Measurements from ENCODE around the gene SPOCK1. TPM values are rescaled to one million over a fixed set of nuclear protein-coding genes. Genes with fewer than 3 reads are reported as not detected.
"Not testable (repeated sequence)": the region's sequence is repeated elsewhere in the genome, so short reads cannot be mapped to it uniquely, and the experiment has no call there.

Gene SPOCK1
- polyA plus RNA-seq, 4 donors = 6.4 to 11.5 (median 10.0) TPM

- DNase-seq (ENCODE audit: low read depth in 4 of 4, low spot score in 2 of 4) = no peak
These were observed 99.2 kb downstream of the SPOCK1 start for GRCh38 chr5:137399911-137400310.

GRCh38 chr5:137398751-137399150, 100.4 kb downstream of the SPOCK1 start:
- DNase-seq (ENCODE audit: low read depth in 4 of 4, low spot score in 2 of 4) = no peak

- no peak for DNase-seq (ENCODE audit: low read depth in 4 of 4, low spot score in 2 of 4)
These were observed 101.0 kb downstream of the SPOCK1 start for GRCh38 chr5:137398154-137398553.

GRCh38 chr5:137395011-137395755, 103.9 kb downstream of the SPOCK1 start:
- no peak for DNase-seq (ENCODE audit: low read depth in 4 of 4, low spot score in 2 of 4)

GRCh38 chr5:137394380-137394779, 104.7 kb downstream of the SPOCK1 start:
- no peak for DNase-seq (ENCODE audit: low read depth in 4 of 4, low spot score in 2 of 4)

GRCh38 chr5:137393196-137393993, 105.7 kb downstream of the SPOCK1 start:
- no peak for DNase-seq (ENCODE audit: low read depth in 4 of 4, low spot score in 2 of 4)

GRCh38 chr5:137392261-137392660, 106.9 kb downstream of the SPOCK1 start:
- no peak for DNase-seq (ENCODE audit: low read depth in 4 of 4, low spot score in 2 of 4)

GRCh38 chr5:137391044-137391443, 108.1 kb downstream of the SPOCK1 start:
- DNase-seq (ENCODE audit: low read depth in 4 of 4, low spot score in 2 of 4) = not testable (repeated sequence)

- DNase-seq (ENCODE audit: low read depth in 4 of 4, low spot score in 2 of 4) = no peak
These were observed 110.1 kb downstream of the SPOCK1 start for GRCh38 chr5:137389042-137389441.

- DNase-seq (ENCODE audit: low read depth in 4 of 4, low spot score in 2 of 4) = no peak
These were observed 114.1 kb downstream of the SPOCK1 start for GRCh38 chr5:137385064-137385463.

GRCh38 chr5:137383909-137384308, 115.2 kb downstream of the SPOCK1 start:
- DNase-seq (ENCODE audit: low read depth in 4 of 4, low spot score in 2 of 4) = no peak

- no peak for DNase-seq (ENCODE audit: low read depth in 4 of 4, low spot score in 2 of 4)
These were observed 117.6 kb downstream of the SPOCK1 start for GRCh38 chr5:137381555-137381954.

- no peak for DNase-seq (ENCODE audit: low read depth in 4 of 4, low spot score in 2 of 4)
These were observed 119.4 kb downstream of the SPOCK1 start for GRCh38 chr5:137379555-137380286.

GRCh38 chr5:137375741-137376526, 123.2 kb downstream of the SPOCK1 start:
- no peak for DNase-seq (ENCODE audit: low read depth in 4 of 4, low spot score in 2 of 4)

GRCh38 chr5:137374110-137374714, 124.9 kb downstream of the SPOCK1 start:
- no peak for DNase-seq (ENCODE audit: low read depth in 4 of 4, low spot score in 2 of 4)

GRCh38 chr5:137372773-137373160, 126.4 kb downstream of the SPOCK1 start:
- DNase-seq (ENCODE audit: low read depth in 4 of 4, low spot score in 2 of 4) = no peak

GRCh38 chr5:137372016-137372772, 126.9 kb downstream of the SPOCK1 start:
- DNase-seq (ENCODE audit: low read depth in 4 of 4, low spot score in 2 of 4) = no peak

GRCh38 chr5:137370096-137371071, 128.7 kb downstream of the SPOCK1 start:
- DNase-seq (ENCODE audit: low read depth in 4 of 4, low spot score in 2 of 4) = no peak

All from left renal cortex interstitium (tissue), 4 donors.